Left ventricle myocardium inferior (tissue), 1 donor: ENCODE results near the gene USHBP1. TPM values are rescaled to one million over a fixed set of nuclear protein-coding genes. Genes with fewer than 3 reads are reported as not detected.

Source experiments
- DNase-seq: peaks from one replicate; pipeline ENCODE4 v3.0.0-alpha.2; 2020
- H3K27ac ChIP-seq: fragments of 200-600 bp; replicated peaks from 2 replicates; pipeline ENCODE4 v1.8.0; 2021
- H3K27me3 ChIP-seq: fragments of 200-600 bp; 2 replicates; pipeline ENCODE4 v1.8.0; 2021; ENCODE audit warnings: low read depth
- H3K36me3 ChIP-seq: fragments of 200-600 bp; 2 replicates; pipeline ENCODE4 v1.8.0; 2021
- H3K4me1 ChIP-seq: fragments of 200-600 bp; 2 replicates; pipeline ENCODE4 v1.8.0; 2021
- H3K4me3 ChIP-seq: fragments of 200-600 bp; 2 replicates; pipeline ENCODE4 v1.8.0; 2021; ENCODE audit warnings: mild to moderate bottlenecking, moderate library complexity
- H3K9me3 ChIP-seq: fragments of 200-600 bp; replicated peaks from 2 replicates; pipeline ENCODE4 v1.8.0; 2021
- intact Hi-C: fragments of 100-400 bp; cut with micrococcal nuclease; formaldehyde crosslinking; loops from one replicate; pipeline ENCODE4 v1.11.0; 2022
- total RNA-seq: library from RNA; stranded (reverse); fragmentation: NEBNext Ultra II Directional; extraction: Animal tissue kit (Norgen Biotek cat#: 25700); gene quantifications from one replicate; pipeline ENCODE4 v1.2.1, GENCODE V29; 2021
- TF ChIP-seq, protein P1 (sequence below): fragments of 200-600 bp; IDR thresholded peaks from 2 replicates; pipeline ENCODE4 v1.8.0; 2021; ENCODE audit warnings: antibody characterized with exemption, mild to moderate bottlenecking, borderline replicate concordance
- donor health status: DM: no; HTN: yes; CAD: no; lungs with severe emphysema.

Gene USHBP1
- total RNA-seq, 1 donor from 2014 or later, result 7.0 TPM

DNA sequence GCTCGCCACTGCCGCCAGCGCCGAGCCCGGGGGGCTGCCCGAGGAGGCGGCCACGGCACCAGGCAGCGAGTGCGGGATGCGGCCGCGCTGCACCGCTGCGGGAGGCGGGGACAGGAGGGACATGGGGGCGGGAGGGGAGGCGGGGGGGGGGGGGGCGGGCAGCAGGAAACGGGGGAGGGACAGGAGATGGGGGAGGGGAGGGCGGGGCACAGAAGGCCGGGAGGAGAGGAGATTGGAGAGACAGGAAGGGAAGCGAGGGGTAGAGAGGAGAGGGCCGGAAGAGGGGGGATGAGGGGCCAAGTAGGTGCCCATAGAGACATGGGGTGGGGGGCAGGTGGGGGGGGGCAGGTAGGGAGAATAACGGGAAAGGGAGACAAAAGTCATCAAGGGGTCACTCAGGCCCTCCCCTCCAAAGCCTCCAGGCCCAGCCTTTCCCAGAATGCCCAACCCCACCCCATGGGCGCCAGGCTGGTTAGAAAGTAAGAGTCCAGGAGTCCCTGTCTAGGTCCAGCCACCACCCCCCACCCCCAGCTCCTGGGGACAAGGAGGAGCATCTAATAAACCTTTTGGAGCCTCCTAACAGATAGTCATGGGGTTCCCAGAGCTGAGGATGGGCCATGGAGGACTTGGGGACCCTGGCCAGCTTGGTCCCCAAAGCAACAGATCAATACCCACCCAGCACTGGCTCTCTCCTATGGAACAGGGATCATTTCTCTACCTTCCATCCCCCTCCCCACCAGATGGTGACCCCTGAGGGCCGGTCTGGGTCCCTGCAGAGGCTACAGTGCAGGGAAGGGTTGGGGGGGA lies 28.4 kb downstream of the USHBP1 start:
- TF ChIP-seq, protein P1, sequence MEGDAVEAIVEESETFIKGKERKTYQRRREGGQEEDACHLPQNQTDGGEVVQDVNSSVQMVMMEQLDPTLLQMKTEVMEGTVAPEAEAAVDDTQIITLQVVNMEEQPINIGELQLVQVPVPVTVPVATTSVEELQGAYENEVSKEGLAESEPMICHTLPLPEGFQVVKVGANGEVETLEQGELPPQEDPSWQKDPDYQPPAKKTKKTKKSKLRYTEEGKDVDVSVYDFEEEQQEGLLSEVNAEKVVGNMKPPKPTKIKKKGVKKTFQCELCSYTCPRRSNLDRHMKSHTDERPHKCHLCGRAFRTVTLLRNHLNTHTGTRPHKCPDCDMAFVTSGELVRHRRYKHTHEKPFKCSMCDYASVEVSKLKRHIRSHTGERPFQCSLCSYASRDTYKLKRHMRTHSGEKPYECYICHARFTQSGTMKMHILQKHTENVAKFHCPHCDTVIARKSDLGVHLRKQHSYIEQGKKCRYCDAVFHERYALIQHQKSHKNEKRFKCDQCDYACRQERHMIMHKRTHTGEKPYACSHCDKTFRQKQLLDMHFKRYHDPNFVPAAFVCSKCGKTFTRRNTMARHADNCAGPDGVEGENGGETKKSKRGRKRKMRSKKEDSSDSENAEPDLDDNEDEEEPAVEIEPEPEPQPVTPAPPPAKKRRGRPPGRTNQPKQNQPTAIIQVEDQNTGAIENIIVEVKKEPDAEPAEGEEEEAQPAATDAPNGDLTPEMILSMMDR, result no peak

DNA sequence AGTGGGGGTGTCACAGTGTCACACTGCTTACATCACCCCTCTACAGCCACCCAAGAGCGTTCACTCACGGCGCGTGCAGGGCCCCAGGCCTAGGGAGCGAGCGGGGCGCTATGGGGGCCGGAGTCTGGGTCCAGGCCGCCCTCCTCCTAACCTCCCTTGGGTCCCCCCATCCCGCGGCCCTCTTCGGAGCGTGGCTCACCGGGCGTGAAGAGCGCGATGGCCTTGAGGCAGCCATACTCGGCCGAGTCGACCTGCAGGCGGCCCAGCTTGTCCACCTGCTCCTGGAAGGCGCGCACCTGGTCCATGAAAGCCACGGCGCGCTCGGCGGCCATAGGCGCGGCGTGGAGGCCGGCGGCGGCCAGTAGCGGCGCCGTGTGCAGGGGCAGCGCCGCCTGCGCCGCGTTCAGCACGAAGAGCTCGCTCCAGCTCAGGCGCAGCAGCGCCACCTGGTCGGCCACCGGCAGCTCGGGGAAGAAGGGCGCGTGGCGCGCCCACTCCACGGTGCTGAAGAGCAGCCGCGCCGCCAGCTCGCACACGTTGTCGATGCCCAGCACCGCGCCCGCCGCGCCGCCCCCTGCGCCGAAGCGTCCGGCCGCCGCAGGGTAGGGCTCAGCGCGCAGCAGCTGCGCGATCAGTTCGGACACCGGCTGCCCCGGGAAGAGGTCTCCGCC lies 29.1 kb downstream of the USHBP1 start:
- Histone ChIP-seq H3K9me3 (no peaks in the 10 kb centered on the region), H3K4me1 (peaks cover 33% of the 10 kb centered on the region), H3K36me3 (peaks cover 45% of the 10 kb centered on the region), H3K4me3 (peak overlapping the region; percentile 72), H3K27ac (peak overlapping the region; percentile 87), H3K27me3 (no peaks in the 10 kb centered on the region)
- intact Hi-C loops, result no loop called here
- TF ChIP-seq, protein P1, result peak; percentile 67
- DNase-seq, result peak; percentile 76

More for the DNA sequence above, 28.4 kb downstream of the USHBP1 start:
- H3K4me3 ChIP-seq, result peak overlapping the region; percentile 72
- DNase-seq, result no peak
- no peaks in the 10 kb centered on the region for H3K9me3 ChIP-seq
- peak overlapping the region; percentile 87 for H3K27ac ChIP-seq
- peaks cover 51% of the 10 kb centered on the region for H3K36me3 ChIP-seq
- intact Hi-C loops, result no loop called here
- H3K4me1 ChIP-seq, result peaks cover 35% of the 10 kb centered on the region
- H3K27me3 ChIP-seq, result no peaks in the 10 kb centered on the region

DNA sequence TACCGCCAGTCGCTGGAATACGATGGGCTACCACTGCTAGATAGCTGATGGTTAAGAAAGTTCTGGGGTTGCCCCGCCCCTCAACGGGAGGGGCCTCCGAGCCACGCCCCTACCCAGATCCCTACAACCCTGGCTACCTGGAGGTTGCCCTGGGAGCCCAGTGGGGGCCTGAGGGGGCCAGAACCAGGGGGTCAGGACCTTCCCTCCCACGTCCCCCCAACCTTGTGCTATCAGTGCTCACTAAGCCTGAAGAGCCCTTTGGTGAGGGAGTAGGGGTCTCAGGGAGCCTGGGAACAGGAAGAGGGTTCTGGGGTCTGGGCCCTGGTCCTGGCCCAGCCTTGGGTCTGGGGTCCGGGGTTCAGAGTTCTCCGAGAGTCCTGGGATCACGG lies 29.6 kb downstream of the USHBP1 start:
- intact Hi-C loops, result no loop called here
- H3K4me1 ChIP-seq, result peaks cover 31% of the 10 kb centered on the region
- TF ChIP-seq, protein P1, result no peak
- peaks cover 40% of the 10 kb centered on the region for H3K36me3 ChIP-seq
- peak; percentile 47 for DNase-seq
- no peaks in the 10 kb centered on the region for H3K9me3 ChIP-seq
- H3K27me3 ChIP-seq, result no peaks in the 10 kb centered on the region
- H3K27ac ChIP-seq, result peak overlapping the region; percentile 87
- H3K4me3 ChIP-seq, result peak overlapping the region; percentile 72

DNA sequence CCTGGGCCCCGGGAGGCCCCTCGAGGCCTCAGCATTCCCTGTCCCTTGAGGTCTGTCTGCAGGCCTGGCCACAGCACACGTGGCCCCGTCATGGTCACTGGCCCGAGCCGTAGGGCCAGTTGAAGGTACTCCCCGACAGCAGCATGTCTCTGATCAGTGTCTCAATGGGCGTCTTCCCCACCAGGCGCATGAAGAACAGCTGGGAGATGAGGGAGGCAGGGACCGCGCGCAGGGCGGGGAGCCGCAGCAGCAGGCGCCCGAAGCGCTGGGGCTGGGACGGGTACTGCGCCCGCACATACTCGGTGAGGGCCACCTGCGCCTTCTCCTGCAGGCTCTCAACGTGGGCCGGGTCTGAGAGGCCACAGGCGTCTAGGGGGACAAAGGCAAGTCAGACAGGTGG lies 32.3 kb downstream of the USHBP1 start:
- no peaks in the 10 kb centered on the region for H3K9me3 ChIP-seq
- TF ChIP-seq, protein P1, result no peak
- no peak for DNase-seq
- H3K27me3 ChIP-seq, result no peaks in the 10 kb centered on the region
- H3K36me3 ChIP-seq, result peaks cover 21% of the 10 kb centered on the region
- intact Hi-C loops, result no loop called here
- H3K4me1 ChIP-seq, result peaks cover 33% of the 10 kb centered on the region
- H3K27ac ChIP-seq, result no peak overlapping the region
- no peak overlapping the region for H3K4me3 ChIP-seq

DNA sequence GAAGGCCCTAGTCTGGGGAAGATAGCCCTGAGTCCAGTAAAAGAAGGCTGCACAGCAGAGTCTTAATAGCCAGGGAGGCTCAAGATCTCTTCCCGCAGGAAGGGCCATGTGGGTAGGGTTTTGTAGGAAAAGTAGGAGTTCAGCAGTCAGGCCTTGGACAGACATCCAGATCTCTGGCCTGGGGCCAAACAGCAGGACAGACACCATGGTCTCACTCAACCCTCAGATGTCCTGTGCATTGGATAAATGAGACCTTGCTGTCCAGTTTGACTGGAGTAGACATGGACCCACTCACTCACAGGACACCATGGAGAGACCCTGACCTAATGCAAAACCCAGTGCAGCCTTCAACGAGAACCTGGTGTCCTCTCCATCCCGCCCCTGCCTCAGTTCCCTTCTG lies 34.7 kb downstream of the USHBP1 start:
- Histone ChIP-seq H3K4me1 (peaks cover 26% of the 10 kb centered on the region), H3K27me3 (no peaks in the 10 kb centered on the region), H3K27ac (no peak overlapping the region), H3K36me3 (peaks cover 21% of the 10 kb centered on the region), H3K4me3 (no peak overlapping the region), H3K9me3 (no peaks in the 10 kb centered on the region)
- DNase-seq, result no peak
- intact Hi-C loops, result no loop called here
- TF ChIP-seq, protein P1, result no peak
